ENCODE results near the gene PTGR3.

DNA sequence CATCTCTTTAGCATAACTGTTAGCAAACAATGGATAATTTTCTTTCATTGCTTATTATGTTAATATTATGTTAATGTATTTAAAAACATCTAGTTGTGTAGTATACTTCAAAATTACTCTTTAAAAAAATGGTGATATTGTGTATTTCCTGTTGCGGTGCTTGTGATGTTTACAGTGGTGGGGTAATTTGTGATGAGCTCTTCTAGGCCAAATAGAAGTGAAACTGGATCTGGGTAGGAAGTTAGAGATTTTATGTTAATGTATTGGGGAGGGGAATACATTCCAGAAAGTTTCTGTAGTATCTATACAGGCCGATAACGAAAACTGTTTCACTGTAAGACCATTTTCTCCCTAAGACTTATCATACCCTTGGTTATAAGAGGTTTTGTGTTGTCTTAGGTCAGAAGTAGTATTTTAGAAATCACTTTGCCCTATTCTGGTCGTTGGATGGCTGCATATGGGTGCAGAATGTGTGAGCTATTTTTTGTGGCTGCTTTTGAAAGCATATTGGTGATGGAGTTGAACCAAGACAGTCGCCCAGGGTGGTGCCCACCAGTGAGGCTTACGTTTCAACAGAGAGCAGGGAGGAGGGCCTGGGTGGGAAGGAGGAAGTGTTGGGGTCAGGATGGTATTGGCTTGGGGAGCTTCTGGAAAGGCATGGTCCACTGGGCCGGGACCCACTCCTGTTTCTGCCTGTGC lies 7.4 kb upstream of the PTGR3 start:
- TF ChIP-seq CTCF (conservative IDR thresholded peaks at IDR 0.05; ENCODE audit: low read length) (no peak), EZH2phosphoT487 (IDR thresholded peaks at IDR 0.05; ENCODE audit: borderline replicate concordance, low read depth, low read length) (no peak)

Measured in OCI-LY7 (cell line).